ENCODE results near the gene ZNF799.

GRCh38 chr19:12364391-12365235, 36.5 kb downstream of the ZNF799 start:
- TF ChIP-seq ATF1 (CRISPR knock-in tag; IDR thresholded peaks at IDR 0.05) (no peak), NR1H2 (CRISPR knock-in tag; IDR thresholded peaks at IDR 0.05; ENCODE audit: borderline replicate concordance, low read depth) (no peak), MAFK (conservative IDR thresholded peaks at IDR 0.05 in 1 of 2, IDR thresholded peaks at IDR 0.05 in 1 of 2; ENCODE audit: low read length in 2 of 2) (no peak), ZZZ3 (CRISPR knock-in tag; IDR thresholded peaks at IDR 0.05; ENCODE audit: borderline replicate concordance) (no peak), POGZ (CRISPR knock-in tag; IDR thresholded peaks at IDR 0.05) (no peak), ZNF337 (CRISPR knock-in tag; IDR thresholded peaks at IDR 0.05; ENCODE audit: borderline replicate concordance, low read depth) (no peak), ZNF556 (CRISPR knock-in tag; IDR thresholded peaks at IDR 0.05; ENCODE audit: borderline replicate concordance) (no peak), ZNF709 (CRISPR knock-in tag; IDR thresholded peaks at IDR 0.05) (no peak)
- TF ChIP-seq, protein P1, sequence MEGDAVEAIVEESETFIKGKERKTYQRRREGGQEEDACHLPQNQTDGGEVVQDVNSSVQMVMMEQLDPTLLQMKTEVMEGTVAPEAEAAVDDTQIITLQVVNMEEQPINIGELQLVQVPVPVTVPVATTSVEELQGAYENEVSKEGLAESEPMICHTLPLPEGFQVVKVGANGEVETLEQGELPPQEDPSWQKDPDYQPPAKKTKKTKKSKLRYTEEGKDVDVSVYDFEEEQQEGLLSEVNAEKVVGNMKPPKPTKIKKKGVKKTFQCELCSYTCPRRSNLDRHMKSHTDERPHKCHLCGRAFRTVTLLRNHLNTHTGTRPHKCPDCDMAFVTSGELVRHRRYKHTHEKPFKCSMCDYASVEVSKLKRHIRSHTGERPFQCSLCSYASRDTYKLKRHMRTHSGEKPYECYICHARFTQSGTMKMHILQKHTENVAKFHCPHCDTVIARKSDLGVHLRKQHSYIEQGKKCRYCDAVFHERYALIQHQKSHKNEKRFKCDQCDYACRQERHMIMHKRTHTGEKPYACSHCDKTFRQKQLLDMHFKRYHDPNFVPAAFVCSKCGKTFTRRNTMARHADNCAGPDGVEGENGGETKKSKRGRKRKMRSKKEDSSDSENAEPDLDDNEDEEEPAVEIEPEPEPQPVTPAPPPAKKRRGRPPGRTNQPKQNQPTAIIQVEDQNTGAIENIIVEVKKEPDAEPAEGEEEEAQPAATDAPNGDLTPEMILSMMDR (CRISPR knock-in tag; IDR thresholded peaks at IDR 0.05) = no peak
